GM20000 (cell line): ENCODE data around the gene FNDC1.

Experiments
- DNase-seq: peaks from one replicate; pipeline ENCODE4 v3.0.0; 2012; ENCODE audit warnings: low spot score
- CTCF ChIP-seq: IDR thresholded peaks from 2 replicates; pipeline ENCODE4 v1.5.1; 2012; ENCODE audit warnings: mild to moderate bottlenecking, control low read depth; ENCODE audit errors: extremely low read depth, missing control alignments

The FNDC1 gene

GRCh38 chr6:159157431-159157830, 11.8 kb upstream of the FNDC1 start:
- DNase-seq: no peak
- no peak for TF ChIP-seq CTCF

GRCh38 chr6:159161839-159162238, 7.4 kb upstream of the FNDC1 start:
- DNase-seq: no peak
- TF ChIP-seq CTCF: no peak

- TF ChIP-seq CTCF: no peak
- DNase-seq: no peak
Measured at GRCh38 chr6:159163901-159164370, 5.3 kb upstream of the FNDC1 start.

- no peak for DNase-seq
- TF ChIP-seq CTCF: no peak
Measured at GRCh38 chr6:159168536-159169192, 536 bp upstream of the FNDC1 start.

GRCh38 chr6:159169557-159170332, 545 bp downstream of the FNDC1 start:
- TF ChIP-seq CTCF: no peak
- peak; percentile 44 for DNase-seq

- DNase-seq: no peak
- TF ChIP-seq CTCF: no peak
Measured at GRCh38 chr6:159170333-159170672, 1.1 kb downstream of the FNDC1 start.

GRCh38 chr6:159170999-159171712, 2.0 kb downstream of the FNDC1 start:
- no peak for DNase-seq
- no peak for TF ChIP-seq CTCF
